ENCODE measurements around the gene PDE3A.

GRCh38 chr12:20421421-20421820 lies 53.1 kb downstream of the PDE3A start:
- TF ChIP-seq CTCF (conservative IDR thresholded peaks at IDR 0.05) (no peak), ZFX (IDR thresholded peaks at IDR 0.05) (no peak)
